ENCODE data around the gene TPSAB1. TPM values are rescaled to one million over a fixed set of nuclear protein-coding genes. Genes with fewer than 3 reads are reported as not detected.
"Not testable (repeated sequence)": the region's sequence is repeated elsewhere in the genome, so short reads cannot be mapped to it uniquely, and the experiment has no call there.

The TPSAB1 gene
- total RNA-seq, 1 experiment from 2014 or later = not detected

DNA sequence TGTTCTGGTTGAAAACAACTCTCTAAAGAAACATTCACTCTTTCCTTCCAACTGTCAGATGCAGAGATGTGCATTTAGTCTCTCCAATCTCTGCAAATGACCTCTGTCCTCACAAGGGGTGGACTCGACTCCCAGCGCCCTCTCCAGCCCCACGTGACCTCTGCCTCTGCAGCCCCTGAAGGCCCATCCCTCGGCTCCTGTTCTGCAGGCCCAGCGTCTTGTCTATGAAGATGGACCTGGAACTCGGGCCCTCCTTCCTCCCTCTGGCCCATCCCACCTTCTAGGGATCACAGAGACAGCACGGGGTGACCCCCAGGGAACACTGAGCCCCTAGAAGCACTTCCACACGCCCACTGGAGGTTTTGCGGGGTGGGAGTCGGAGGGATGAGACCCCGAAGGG is 2.9 kb downstream of the TPSAB1 start:
- H3K36me3 ChIP-seq (ENCODE audit: low read depth, low read length); intact Hi-C loops (cut with micrococcal nuclease); H3K27me3 ChIP-seq (ENCODE audit: low read length); H3K9ac ChIP-seq (ENCODE audit: low read length); H3K79me2 ChIP-seq (ENCODE audit: low read length); H3K4me2 ChIP-seq (ENCODE audit: low read length); ATAC-seq; H2AFZ ChIP-seq (ENCODE audit: low read length); H4K20me1 ChIP-seq (ENCODE audit: low read length); POLR2A ChIA-PET (ENCODE audit: unreplicated experiment); H3K27ac ChIP-seq (ENCODE audit: low read length); H3K9me3 ChIP-seq (ENCODE audit: low read length); CTCF ChIA-PET; H3K9me2 ChIP-seq (replicated peaks; ENCODE audit: low read length); DNase-seq; H3K4me1 ChIP-seq (ENCODE audit: insufficient read depth, low read length); H3K4me3 ChIP-seq (ENCODE audit: low read length); BruUV-seq (replicated peaks); H3F3A ChIP-seq (ENCODE audit: low read length, unreplicated experiment): not testable (repeated sequence)

DNA sequence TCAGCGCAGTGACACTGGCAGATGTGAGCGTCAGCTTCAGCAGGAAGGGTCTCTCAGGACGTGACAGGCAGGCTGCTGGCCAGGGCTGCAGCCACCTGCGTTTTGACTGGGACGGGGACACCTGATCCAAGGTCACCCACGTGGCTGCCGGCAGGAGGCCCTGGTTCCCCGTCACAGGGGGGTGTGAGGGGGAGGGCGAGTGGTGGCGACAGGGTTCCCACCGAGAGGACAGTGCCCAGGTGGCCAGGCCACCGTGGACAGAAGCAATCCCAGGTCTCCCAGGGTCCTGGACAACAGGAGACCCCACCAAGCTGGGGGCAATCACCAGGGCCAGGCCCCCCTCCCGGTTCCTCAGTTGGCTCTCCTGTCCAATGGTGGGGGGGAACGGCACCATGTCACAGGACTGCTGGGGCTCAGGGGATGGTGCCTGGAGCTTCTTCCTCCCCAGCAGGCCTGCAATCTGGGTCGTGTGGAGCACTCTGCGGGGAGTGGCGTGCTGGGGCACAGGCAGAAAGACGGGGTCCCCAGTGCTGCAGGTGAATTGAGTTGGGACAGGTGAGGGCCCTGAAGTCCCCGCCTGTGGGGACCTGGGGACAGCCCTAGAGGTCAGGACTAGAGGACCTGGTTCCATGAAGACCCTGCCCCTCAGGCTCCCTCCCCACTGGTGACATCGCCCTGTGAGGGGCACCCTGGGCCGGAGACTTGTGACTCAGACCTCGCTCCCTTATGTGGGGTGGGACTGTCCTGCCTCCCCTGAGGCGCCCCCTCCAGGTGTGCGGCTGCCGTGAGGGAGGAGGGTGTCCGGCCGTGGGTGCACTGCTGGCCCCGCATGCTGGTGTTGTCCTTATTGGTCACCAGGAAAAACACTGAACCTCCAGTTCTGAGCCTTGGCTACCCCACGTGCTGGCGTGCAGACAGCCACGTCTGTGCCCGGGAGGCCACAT is 3.7 kb downstream of the TPSAB1 start:
- H2AFZ ChIP-seq (ENCODE audit: low read length); BruUV-seq (replicated peaks); ATAC-seq; POLR2A ChIA-PET (ENCODE audit: unreplicated experiment); CTCF ChIA-PET; H3K9me2 ChIP-seq (replicated peaks; ENCODE audit: low read length); H3K4me3 ChIP-seq (ENCODE audit: low read length); intact Hi-C loops (cut with micrococcal nuclease); H3K4me2 ChIP-seq (ENCODE audit: low read length); H3K4me1 ChIP-seq (ENCODE audit: insufficient read depth, low read length); H3K27me3 ChIP-seq (ENCODE audit: low read length); H3K9me3 ChIP-seq (ENCODE audit: low read length); H4K20me1 ChIP-seq (ENCODE audit: low read length); H3F3A ChIP-seq (ENCODE audit: low read length, unreplicated experiment); H3K9ac ChIP-seq (ENCODE audit: low read length); DNase-seq; H3K27ac ChIP-seq (ENCODE audit: low read length); H3K36me3 ChIP-seq (ENCODE audit: low read depth, low read length); H3K79me2 ChIP-seq (ENCODE audit: low read length): not testable (repeated sequence)

DNA sequence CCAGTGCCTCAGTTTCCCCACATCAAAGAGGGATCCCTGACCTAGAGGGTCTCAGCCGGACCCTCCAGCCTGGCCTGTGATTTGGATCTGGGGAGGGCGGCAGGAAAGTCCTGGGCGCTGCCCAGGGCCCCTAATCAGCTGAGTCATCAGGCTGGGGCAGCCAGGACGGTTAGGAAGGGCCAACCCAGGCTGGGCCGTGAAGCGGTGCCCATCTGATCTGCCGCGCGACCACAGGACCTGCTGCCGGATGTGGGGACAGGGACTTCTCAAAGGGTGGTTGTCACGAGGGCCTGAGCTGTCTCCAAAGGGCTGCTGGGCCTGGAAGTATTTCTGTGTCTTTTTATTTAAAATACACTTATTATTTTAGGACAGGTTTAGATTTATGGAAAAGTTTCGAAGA is 4.4 kb downstream of the TPSAB1 start:
- no TSS peak for BruUV-seq (replicated peaks)
- CTCF ChIA-PET = no interaction called here
- no peak for DNase-seq
- intact Hi-C loops (cut with micrococcal nuclease) = no loop called here
- H3K9ac ChIP-seq (ENCODE audit: low read length) = no peak overlapping the region
- H3K36me3 ChIP-seq (ENCODE audit: low read depth, low read length) = no peaks in the 10 kb centered on the region
- TF ChIP-seq, protein P1, sequence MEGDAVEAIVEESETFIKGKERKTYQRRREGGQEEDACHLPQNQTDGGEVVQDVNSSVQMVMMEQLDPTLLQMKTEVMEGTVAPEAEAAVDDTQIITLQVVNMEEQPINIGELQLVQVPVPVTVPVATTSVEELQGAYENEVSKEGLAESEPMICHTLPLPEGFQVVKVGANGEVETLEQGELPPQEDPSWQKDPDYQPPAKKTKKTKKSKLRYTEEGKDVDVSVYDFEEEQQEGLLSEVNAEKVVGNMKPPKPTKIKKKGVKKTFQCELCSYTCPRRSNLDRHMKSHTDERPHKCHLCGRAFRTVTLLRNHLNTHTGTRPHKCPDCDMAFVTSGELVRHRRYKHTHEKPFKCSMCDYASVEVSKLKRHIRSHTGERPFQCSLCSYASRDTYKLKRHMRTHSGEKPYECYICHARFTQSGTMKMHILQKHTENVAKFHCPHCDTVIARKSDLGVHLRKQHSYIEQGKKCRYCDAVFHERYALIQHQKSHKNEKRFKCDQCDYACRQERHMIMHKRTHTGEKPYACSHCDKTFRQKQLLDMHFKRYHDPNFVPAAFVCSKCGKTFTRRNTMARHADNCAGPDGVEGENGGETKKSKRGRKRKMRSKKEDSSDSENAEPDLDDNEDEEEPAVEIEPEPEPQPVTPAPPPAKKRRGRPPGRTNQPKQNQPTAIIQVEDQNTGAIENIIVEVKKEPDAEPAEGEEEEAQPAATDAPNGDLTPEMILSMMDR (conservative IDR thresholded peaks at IDR 0.05; ENCODE audit: low read depth, low read length) = no peak
- TF ChIP-seq EZH2phosphoT487 (IDR thresholded peaks at IDR 0.05; ENCODE audit: borderline replicate concordance, low read length) = no peak
- no peak for TF ChIP-seq EZH2 (IDR thresholded peaks at IDR 0.05; ENCODE audit: low read length, unreplicated experiment)
- no peaks in the 10 kb centered on the region for H3K9me2 ChIP-seq (replicated peaks; ENCODE audit: low read length)
- no peak overlapping the region for H3K4me2 ChIP-seq (ENCODE audit: low read length)
- no peak overlapping the region for H3K4me3 ChIP-seq (ENCODE audit: low read length)
- no peak overlapping the region for H2AFZ ChIP-seq (ENCODE audit: low read length)
- H3K27me3 ChIP-seq (ENCODE audit: low read length) = no peaks in the 10 kb centered on the region
- no peaks in the 10 kb centered on the region for H3F3A ChIP-seq (ENCODE audit: low read length, unreplicated experiment)
- H3K9me3 ChIP-seq (ENCODE audit: low read length) = no peaks in the 10 kb centered on the region
- no peak overlapping the region for H3K27ac ChIP-seq (ENCODE audit: low read length)
- no peaks in the 10 kb centered on the region for H4K20me1 ChIP-seq (ENCODE audit: low read length)
- no peaks in the 10 kb centered on the region for H3K79me2 ChIP-seq (ENCODE audit: low read length)
- POLR2A ChIA-PET (ENCODE audit: unreplicated experiment) = no interaction called here
- H3K4me1 ChIP-seq (ENCODE audit: insufficient read depth, low read length) = no peaks in the 10 kb centered on the region
- no peak for ATAC-seq

Measured in PC-3 (cell line).